GM12878 (cell line): ENCODE data around the gene IL4I1. TPM values are rescaled to one million over a fixed set of nuclear protein-coding genes. Genes with fewer than 3 reads are reported as not detected.

ENCODE experiments used
- ATAC-seq: fragments of 200-7000 bp; cut with Tn5 transposase; 3 replicates; pipeline ENCODE4 v1.9.1; 2020; ENCODE audit warnings: mild to moderate bottlenecking, moderate library complexity
- BruUV-seq: library from RNA; stranded (reverse); fragments of 400-500 nt; replicated peaks from 2 replicates; lab custom pipeline; 2021; lab: Mats Ljungman, UMichigan
- CTCF ChIA-PET: fragments of 300-600 bp; sonication (Branson Sonifier 250); formaldehyde crosslinking; extraction: SDS; loops from one replicate; lab custom pipeline; 2021; ENCODE audit warnings: inconsistent platforms; lab: Yijun Ruan, JAX
- POLR2A ChIA-PET: fragments of 350-600 bp; formaldehyde crosslinking; extraction: SDS; loops from one replicate; lab custom pipeline; 2021; ENCODE audit warnings: inconsistent platforms; lab: Charles Lee
- RAD21 ChIA-PET: fragments of 300-600 bp; sonication (Branson Sonifier 250); formaldehyde crosslinking; loops from one replicate; lab custom pipeline; 2023; ENCODE audit warnings: antibody characterized with exemption; ENCODE audit not compliant: unreplicated experiment; lab: Charles Lee
- SMC1A ChIA-PET: fragments of 300-600 bp; sonication (Branson Sonifier 250); formaldehyde crosslinking; loops from one replicate; lab custom pipeline; 2023; ENCODE audit not compliant: unreplicated experiment, uncharacterized antibody; lab: Charles Lee
- DNase-seq: peaks from one replicate; pipeline ENCODE4 v3.0.0-alpha.2; 2011; ENCODE audit warnings: low read depth, low spot score
- FAIRE-seq: peaks from 3 replicates; lab custom pipeline; 2011; peaks lifted over from hg19 to GRCh38; lab: Jason Lieb, UNC
- H2AFZ ChIP-seq: 2 replicates; pipeline ENCODE4 v1.6.0; 2011; ENCODE audit warnings: low read depth, low read length, control low read depth; ENCODE audit not compliant: control insufficient read depth
- H3K27ac ChIP-seq: 2 replicates; pipeline ENCODE4 v1.5.1; 2011; ENCODE audit warnings: control low read depth; ENCODE audit not compliant: control insufficient read depth, insufficient read depth
- H3K27me3 ChIP-seq, 2 experiments: replicated peaks in 1 of 2; 2 replicates each; pipeline versions ENCODE4 v1.6.0 to v1.6.1; 2011; ENCODE audit warnings: low read length in 1 of 2; ENCODE audit not compliant: control insufficient read depth in 2 of 2, insufficient read depth in 2 of 2
- H3K36me3 ChIP-seq, 2 experiments: 2 replicates each; pipeline ENCODE4 v1.5.1; 2011; ENCODE audit warnings: low read length in 1 of 2; ENCODE audit not compliant: control insufficient read depth in 2 of 2, insufficient read depth in 2 of 2
- H3K4me1 ChIP-seq: 2 replicates; pipeline ENCODE4 v1.6.1; 2011; ENCODE audit warnings: mild to moderate bottlenecking, low read length, moderate library complexity, mixed read lengths; ENCODE audit not compliant: control insufficient read depth, insufficient read depth
- H3K4me2 ChIP-seq: 2 replicates; pipeline ENCODE4 v1.6.0; 2011; ENCODE audit warnings: control low read depth; ENCODE audit not compliant: control insufficient read depth, insufficient read depth
- H3K4me3 ChIP-seq: fragments of 200-600 bp; sonication (generic); 2 replicates; pipeline ENCODE4 v1.5.1; 2016
- H3K79me2 ChIP-seq: 2 replicates; pipeline ENCODE4 v1.6.0; 2011; ENCODE audit warnings: low read length; ENCODE audit not compliant: control insufficient read depth, insufficient read depth
- H3K9ac ChIP-seq: 2 replicates; pipeline ENCODE4 v1.8.0; 2011; ENCODE audit warnings: low read length, control low read depth, mixed read lengths; ENCODE audit not compliant: control insufficient read depth, insufficient read depth
- H3K9me3 ChIP-seq: replicated peaks from 3 replicates; pipeline ENCODE4 v1.5.1; 2011; ENCODE audit warnings: mild to moderate bottlenecking, low read length; ENCODE audit not compliant: control insufficient read depth, insufficient read depth
- H4K20me1 ChIP-seq: 2 replicates; pipeline ENCODE4 v1.6.0; 2011; ENCODE audit not compliant: control insufficient read depth, insufficient read depth
- BCL11A ChIP-seq: IDR thresholded peaks from 2 replicates; pipeline ENCODE4 v1.6.1; 2011; ENCODE audit warnings: low read depth, low read length
- BCLAF1 ChIP-seq: fragments of 450-650 bp; IDR thresholded peaks from 2 replicates; pipeline ENCODE4 v1.6.1; 2017; ENCODE audit warnings: antibody characterized with exemption, mild to moderate bottlenecking, moderate library complexity
- CBFB ChIP-seq: IDR thresholded peaks from 2 replicates; pipeline ENCODE4 v1.6.1; 2016; ENCODE audit warnings: antibody characterized with exemption, low read depth
- CTCF ChIP-seq, 3 experiments: IDR thresholded peaks in 2 of 3; conservative IDR thresholded peaks in 1 of 3; 2 replicates each; pipeline ENCODE4 v1.5.1; 2011; ENCODE audit warnings: low read depth in 3 of 3, low read length in 3 of 3, mild to moderate bottlenecking in 3 of 3, control low read depth in 2 of 3, moderate library complexity in 2 of 3, inconsistent platforms in 1 of 3, mixed read lengths in 1 of 3; ENCODE audit not compliant: control insufficient read depth in 2 of 3, insufficient read depth in 1 of 3; ENCODE audit errors: extremely low read depth in 1 of 3
- HCFC1 ChIP-seq: fragments of 150-350 bp; IDR thresholded peaks from 2 replicates; pipeline ENCODE4 v1.6.1; 2014; ENCODE audit warnings: low read length
- KDM1A ChIP-seq: fragments of 200-600 bp; sonication (generic); IDR thresholded peaks from 2 replicates; pipeline ENCODE4 v1.6.1; 2016; ENCODE audit warnings: borderline replicate concordance
- NR2C1 ChIP-seq: fragments of 450-650 bp; IDR thresholded peaks from 2 replicates; pipeline ENCODE4 v1.6.1; 2017; ENCODE audit warnings: antibody characterized with exemption, mild to moderate bottlenecking, moderate library complexity
- POU2F2 ChIP-seq: IDR thresholded peaks from 3 replicates; pipeline ENCODE4 v1.6.1; 2011; ENCODE audit warnings: low read depth, mild to moderate bottlenecking, low read length, borderline replicate concordance
- REST ChIP-seq: IDR thresholded peaks from 2 replicates; pipeline ENCODE4 v1.6.1; 2012; ENCODE audit warnings: mild to moderate bottlenecking, low read depth, low read length
- SRF ChIP-seq, 2 experiments: IDR thresholded peaks; 2 replicates each; pipeline ENCODE4 v1.6.1; 2011; ENCODE audit warnings: low read depth in 2 of 2, low read length in 2 of 2, mild to moderate bottlenecking in 1 of 2, moderate library complexity in 1 of 2
- TAF1 ChIP-seq: IDR thresholded peaks from 2 replicates; pipeline ENCODE4 v1.6.1; 2011; ENCODE audit warnings: mild to moderate bottlenecking, low read depth, low read length, borderline replicate concordance
- TBL1XR1 ChIP-seq: IDR thresholded peaks from 2 replicates; pipeline ENCODE4 v1.6.1; 2012; ENCODE audit warnings: low read depth, low read length, improper control_type of control experiment
- TCF3 ChIP-seq: IDR thresholded peaks from 2 replicates; pipeline ENCODE4 v1.6.1; 2012; ENCODE audit warnings: low read depth, mild to moderate bottlenecking, low read length, borderline replicate concordance; ENCODE audit not compliant: insufficient read depth
- TCF7 ChIP-seq: IDR thresholded peaks from 2 replicates; pipeline ENCODE4 v1.6.1; 2014; ENCODE audit warnings: antibody characterized with exemption, borderline replicate concordance
- WGBS: methylation state at CpG from one replicate; pipeline ENCODE4 v1.1.6; 2016; ENCODE audit warnings: low lambda C conversion rate; ENCODE audit not compliant: insufficient replicate concordance, insufficient coverage; ENCODE audit errors: missing lambda C conversion rate; 5-methylcytosine and 5-hydroxymethylcytosine counted together
- in situ Hi-C: fragments of 300-500 bp; cut with MboI; formaldehyde crosslinking; loops from 9 replicates; pipeline ENCODE4 v1.14.3; 2018; ENCODE audit warnings: mixed read lengths
- intact Hi-C: fragments of 100-400 bp; cut with micrococcal nuclease; formaldehyde crosslinking; loops from one replicate; pipeline ENCODE4 v1.14.2; 2022; ENCODE audit not compliant: unreplicated experiment
- polyA plus RNA-seq, 11 experiments: library from polyadenylated mRNA; depleted of rRNA in 4 of 11; unstranded in 6 of 11; stranded (reverse) in 5 of 11; fragments of >200 nt; fragmentation: Nextera tagmentation in 4 of 11; fragmentation: Illumina TruSeq in 1 of 11; extraction: Ambion mirVana in 4 of 11; extraction: Trizol in 1 of 11; gene quantifications; 1 replicate in 1 of 11; 2 replicates in 10 of 11; pipeline versions ENCODE4 v1.2.1 to v1.2.3, GENCODE V29; 2011 to 2016; ENCODE audit warnings: inconsistent platforms in 2 of 11, missing spikeins in 2 of 11, low read depth in 1 of 11
- total RNA-seq, 4 experiments: library from RNA; depleted of rRNA in 3 of 4; stranded (reverse); fragments of >200 nt in 3 of 4; fragmentation: Illumina TruSeq in 1 of 4; extraction: Trizol in 1 of 4; gene quantifications; 2 replicates each; pipeline versions ENCODE4 v1.2.1 to v1.2.3, GENCODE V29; 2013 to 2021

IL4I1 gene
- total and polyA plus RNA-seq, 10 of the 15 experiments (the other 5 are each of a cell fraction or from before 2014, with no cell fraction given): 0.62 to 83.8 (median 42.8) TPM

DNA sequence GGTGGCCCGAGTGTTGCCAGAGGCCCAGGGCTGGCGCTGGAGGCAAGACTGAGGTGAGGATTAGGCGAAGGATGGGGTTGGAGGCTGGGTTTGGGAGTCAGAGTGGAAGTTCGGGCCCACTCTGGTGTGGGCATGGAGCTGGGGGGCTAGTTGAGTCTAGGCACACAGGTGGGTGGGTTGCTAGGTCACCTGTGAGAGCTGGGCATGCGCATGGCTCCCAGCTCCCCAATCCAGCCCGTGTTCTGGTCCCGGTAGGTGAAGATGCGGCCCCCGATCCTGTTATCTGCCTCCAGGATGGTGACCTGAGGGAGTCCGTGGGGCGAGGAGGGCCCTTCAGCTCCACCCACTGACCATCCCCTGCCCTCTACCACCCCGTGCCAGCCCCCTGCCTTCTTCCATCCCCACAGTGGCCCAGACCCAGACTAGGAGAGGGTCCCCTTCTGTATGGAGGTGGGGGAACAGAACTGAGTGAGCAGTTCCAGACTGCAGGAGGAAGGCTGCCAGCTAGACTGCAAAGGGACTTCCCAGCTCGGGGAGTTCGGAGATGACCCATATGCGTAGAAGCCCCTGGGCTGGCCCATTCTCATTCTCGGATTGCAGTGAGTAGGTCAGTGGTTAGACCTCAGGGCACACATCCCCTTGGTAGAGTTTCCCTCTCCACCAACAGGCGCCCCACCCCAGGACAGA lies 1.7 kb downstream of the IL4I1 start:
- POLR2A ChIA-PET: interaction anchor here (0.5 to 8.2 kb wide), 12 partner anchors 9 to 525 kb away, joined by 3 to 116 read pairs (median 6); partner anchors contain the start of genes AKT1S1, ATF5, NUP62 and TBC1D17
- FAIRE-seq (peak; percentile 62), ATAC-seq (peak; percentile 54), DNase-seq (no peak)
- SMC1A ChIA-PET: interaction anchor here (1.2 to 7.3 kb wide), 5 partner anchors 10 to 33 kb away, joined by 3 to 110 read pairs (median 9); partner anchors contain the start of genes ATF5 and NUP62
- WGBS: 21% methylated on average over 17 of the region's 17 CpGs
- H2AFZ ChIP-seq: no peak overlapping the region; the same call in 1 of the 2 replicates
- no peaks in the 10 kb centered on the region for H4K20me1 ChIP-seq
- CTCF ChIA-PET: interaction anchor here (0.8 to 6.3 kb wide), 7 partner anchors 9 to 88 kb away, joined by 3 to 71 read pairs (median 4); partner anchors contain the start of genes ATF5 and NUP62
- no peaks in the 10 kb centered on the region; the same call in 2 of the 3 replicates for H3K9me3 ChIP-seq
- peak overlapping the region; percentile 86 for H3K4me2 ChIP-seq
- BruUV-seq: no TSS peak
- H3K9ac ChIP-seq: peak overlapping the region; percentile 78
- RAD21 ChIA-PET: interaction anchor here (1.1 to 5.4 kb wide), 6 partner anchors 8 to 33 kb away, joined by 3 to 66 read pairs (median 10); partner anchors contain the start of genes ATF5 and NUP62
- peak overlapping the region; percentile 91 for H3K27ac ChIP-seq
- H3K4me1 ChIP-seq: peaks cover 39% of the 10 kb centered on the region
- in situ Hi-C loops (loop anchor here (25.0 kb wide), 1 partner anchor 1258 kb away; the partner anchor contains the start of genes CA11 and DBP), intact Hi-C loops (no loop called here)
- peaks cover 0 to 3% of the 10 kb centered on the region in 2 experiments; a peak in 3 of 4 replicates for H3K36me3 ChIP-seq
- H3K4me3 ChIP-seq: peak overlapping the region; percentile 77
- no peaks in the 10 kb centered on the region for H3K27me3 ChIP-seq
- peaks cover 45% of the 10 kb centered on the region for H3K79me2 ChIP-seq
- TF ChIP-seq POU2F2 (no peak; the same call in 2 of the 3 replicates), TCF7 (no peak), BCL11A (0 out of 2 replicates have a peak, but pooled peaks have one; percentile 46), BCLAF1 (no peak), NR2C1 (no peak), TCF3 (no peak), CBFB (peak; percentile 67; the same call in 1 of the 2 replicates), CTCF (IDR thresholded peaks at IDR 0.05 in 2 of 3, conservative IDR thresholded peaks at IDR 0.05 in 1 of 3; ENCODE audit: control insufficient read depth in 2 of 3, extremely low read depth in 1 of 3, insufficient read depth in 1 of 3, low read depth in 3 of 3, low read length in 3 of 3) (no peak), TBL1XR1 (0 out of 2 replicates have a peak, but pooled peaks have one; percentile 35), SRF (IDR thresholded peaks at IDR 0.05; ENCODE audit: low read depth in 2 of 2, low read length in 2 of 2) (no peak), HCFC1 (no peak), TAF1 (0 out of 2 replicates have a peak, but pooled peaks have one; percentile 30), KDM1A (no peak), REST (no peak)
